Frontal cortex (tissue), 4 donors: ENCODE data around the gene ELOA2. TPM values are rescaled to one million over a fixed set of nuclear protein-coding genes. Genes with fewer than 3 reads are reported as not detected.
"Not testable (repeated sequence)": the region's sequence is repeated elsewhere in the genome, so short reads cannot be mapped to it uniquely, and the experiment has no call there.

ENCODE experiments used
- DNase-seq, 2 donors: peaks; one replicate each; pipeline ENCODE4 v3.0.0; 2012; ENCODE audit warnings: low spot score in 2 of 2
- FAIRE-seq: peaks from 2 replicates; lab custom pipeline; 2012; peaks lifted over from hg19 to GRCh38; lab: Jason Lieb, UNC
- total RNA-seq: library from RNA; depleted of rRNA; stranded (reverse); fragments of >200 nt; gene quantifications from one replicate; pipeline ENCODE4 v1.2.3, GENCODE V29; 2014
- donor health status: control.
- donor health status: control.
- donor health status: control.

Gene ELOA2
- total RNA-seq, 1 donor from 2014 or later = not detected

DNA sequence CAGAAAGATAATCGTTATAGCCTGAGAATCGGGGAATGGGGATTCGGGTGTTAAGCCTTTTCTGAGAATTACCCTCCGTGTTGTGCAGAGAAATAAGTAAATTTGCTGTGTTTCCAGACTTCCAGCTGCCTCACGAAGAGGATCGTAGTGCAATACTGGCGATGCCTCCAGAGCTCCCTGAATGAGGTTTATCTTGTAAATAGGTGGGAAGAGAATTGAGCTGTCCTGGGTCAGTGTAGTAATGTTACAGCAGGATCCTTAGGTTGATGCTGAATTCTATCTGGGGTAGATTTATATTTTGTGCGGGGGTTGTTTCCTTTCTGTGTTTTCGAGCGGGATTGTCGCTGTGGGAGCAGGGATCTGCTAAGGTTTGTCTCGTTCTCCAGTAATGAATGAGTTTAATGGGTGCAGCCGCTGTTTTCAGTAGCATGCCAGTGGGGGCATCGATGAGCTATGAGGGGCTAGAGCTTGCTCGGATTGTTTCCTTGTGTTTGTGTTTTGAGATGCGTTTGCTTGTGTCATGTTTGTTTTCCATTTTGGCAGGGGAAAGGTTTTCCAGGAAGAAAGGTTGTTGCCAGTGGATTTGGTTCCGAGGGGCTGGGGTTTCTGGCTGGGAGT, 9.8 kb downstream of the ELOA2 start:
- not testable (repeated sequence) for FAIRE-seq, DNase-seq

DNA sequence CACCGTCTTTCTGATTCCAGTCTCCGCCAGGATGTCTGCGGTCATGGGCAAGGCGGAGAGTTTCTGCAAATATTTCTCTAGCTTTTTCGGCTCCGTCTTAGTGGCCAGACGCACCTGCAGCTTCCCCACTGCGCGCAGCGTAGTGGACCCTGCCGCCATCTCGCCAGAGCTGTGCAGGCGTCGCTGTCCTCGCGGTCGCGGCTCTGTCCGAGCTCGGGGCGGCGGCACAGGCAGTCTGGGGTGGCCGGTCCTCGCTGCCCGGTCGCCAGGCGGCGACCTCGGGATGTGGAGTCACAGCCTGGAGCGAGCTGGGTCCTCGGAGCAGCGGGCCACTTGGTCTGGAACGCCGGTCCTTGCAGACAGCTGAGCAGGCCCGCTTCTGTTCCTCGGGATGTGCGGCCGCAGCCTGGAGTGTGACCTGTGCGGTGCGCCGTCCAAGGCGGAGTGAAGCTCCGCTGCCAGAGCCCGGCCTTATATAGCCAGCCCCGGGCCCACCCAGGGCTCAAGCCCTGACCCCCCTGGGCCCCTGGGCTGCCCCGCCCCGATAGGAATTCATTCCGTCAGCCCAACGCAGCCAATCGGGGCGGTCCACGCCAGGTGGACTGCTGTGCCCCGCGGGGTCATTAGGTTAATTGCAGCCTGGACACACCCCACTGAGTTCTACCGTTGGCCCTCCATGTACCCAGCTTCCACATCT, 11.5 kb downstream of the ELOA2 start:
- FAIRE-seq, DNase-seq: not testable (repeated sequence)

DNA sequence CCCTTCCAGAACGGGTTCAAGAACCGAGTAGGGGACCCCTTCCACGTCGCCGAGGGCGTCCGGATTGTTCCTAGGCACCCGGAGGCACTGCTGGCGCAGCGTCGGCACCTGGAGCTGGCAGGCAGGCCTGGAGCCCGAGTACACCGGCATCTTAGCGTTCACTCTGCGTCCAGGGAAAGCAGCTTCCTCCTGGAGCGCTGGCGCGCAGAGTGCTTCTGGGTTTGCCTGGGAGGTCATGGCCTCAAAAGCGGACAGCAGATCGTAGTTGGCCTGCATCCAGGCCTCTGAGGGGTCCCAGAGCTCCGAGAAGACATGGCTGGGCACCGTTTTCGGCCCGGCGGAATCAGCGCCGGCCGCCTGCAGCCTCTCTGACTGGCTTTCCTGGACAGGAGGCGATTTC, 12.6 kb downstream of the ELOA2 start:
- not testable (repeated sequence) for DNase-seq, FAIRE-seq

DNA sequence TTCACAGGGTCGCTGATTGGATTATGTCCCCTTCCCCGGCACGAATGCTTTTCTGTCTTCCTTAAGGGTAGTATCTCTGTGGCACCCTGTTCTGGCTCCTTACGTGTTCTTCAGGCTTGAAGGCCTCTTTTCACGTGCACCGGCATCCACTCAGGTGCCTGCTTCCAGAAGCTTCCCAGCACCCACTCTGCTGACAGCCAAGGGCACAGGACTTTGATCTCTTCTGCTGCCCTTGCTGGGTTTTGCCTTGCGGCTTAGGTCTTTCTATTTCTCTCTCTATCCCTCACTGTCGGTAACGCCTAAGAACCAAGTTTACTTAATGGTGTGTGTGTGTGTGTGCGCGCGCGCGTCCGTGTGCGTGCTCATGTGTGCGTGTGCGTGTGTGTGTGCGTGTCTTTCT, 14.7 kb downstream of the ELOA2 start:
- DNase-seq, FAIRE-seq: not testable (repeated sequence)

DNA sequence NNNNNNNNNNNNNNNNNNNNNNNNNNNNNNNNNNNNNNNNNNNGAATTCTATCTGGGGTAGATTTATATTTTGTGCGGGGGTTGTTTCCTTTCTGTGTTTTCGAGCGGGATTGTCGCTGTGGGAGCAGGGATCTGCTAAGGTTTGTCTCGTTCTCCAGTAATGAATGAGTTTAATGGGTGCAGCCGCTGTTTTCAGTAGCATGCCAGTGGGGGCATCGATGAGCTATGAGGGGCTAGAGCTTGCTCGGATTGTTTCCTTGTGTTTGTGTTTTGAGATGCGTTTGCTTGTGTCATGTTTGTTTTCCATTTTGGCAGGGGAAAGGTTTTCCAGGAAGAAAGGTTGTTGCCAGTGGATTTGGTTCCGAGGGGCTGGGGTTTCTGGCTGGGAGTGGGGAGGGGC, 15.6 kb downstream of the ELOA2 start:
- not testable (repeated sequence) for FAIRE-seq, DNase-seq

Other genes starting within 250 kb of the ELOA2 start
- 46.1 TPM for gene PIAS2, start 118.1 kb downstream of the ELOA2 start, total RNA-seq
- gene KATNAL2, start 118.0 kb downstream of the ELOA2 start, total RNA-seq = 3.7 TPM
- gene HDHD2, start 114.9 kb upstream of the ELOA2 start, total RNA-seq = 23.6 TPM
- gene IER3IP1, start 140.7 kb upstream of the ELOA2 start, total RNA-seq = 21.6 TPM
- not detected for gene SKOR2, start 216.0 kb upstream of the ELOA2 start, total RNA-seq